SU-DHL-6 (cell line): Measurements from ENCODE around the gene COL27A1.

Source experiments
- H2AFZ ChIP-seq: fragments of 200-600 bp; sonication (generic); 2 replicates; pipeline ENCODE4 v1.6.1; 2014; ENCODE audit warnings: low read depth, mild to moderate bottlenecking, moderate library complexity, mixed read lengths, antibody characterized with exemption, low read length; ENCODE audit not compliant: severe bottlenecking
- H3F3A ChIP-seq: fragments of 200-600 bp; shearing (Covaris generic); 2 replicates; pipeline ENCODE4 v1.6.0; 2016; ENCODE audit warnings: antibody characterized with exemption, mild to moderate bottlenecking; ENCODE audit not compliant: insufficient read depth
- H3K27ac ChIP-seq: fragments of 200-600 bp; sonication (generic); 2 replicates; pipeline ENCODE4 v1.5.1; 2016; ENCODE audit warnings: low read depth, mild to moderate bottlenecking, low read length, moderate library complexity, mixed read lengths
- H3K27me3 ChIP-seq: fragments of 200-600 bp; sonication (generic), shearing (Covaris generic); 2 replicates; pipeline ENCODE4 v1.6.0; 2014; ENCODE audit warnings: mild to moderate bottlenecking, low read length
- H3K36me3 ChIP-seq: fragments of 200-600 bp; sonication (generic); 2 replicates; pipeline ENCODE4 v1.6.1; 2014; ENCODE audit warnings: mild to moderate bottlenecking, low read length, mixed read lengths
- H3K4me2 ChIP-seq: fragments of 300-600, 200-600 bp; shearing (Covaris generic), sonication (generic); 2 replicates; pipeline ENCODE4 v1.6.0; 2014; ENCODE audit warnings: low read length, low read depth, mild to moderate bottlenecking; ENCODE audit not compliant: poor library complexity, severe bottlenecking
- H3K4me3 ChIP-seq: fragments of 200-600 bp; sonication (generic); 2 replicates; pipeline ENCODE4 v1.5.1; 2014; ENCODE audit warnings: antibody characterized with exemption, low read length, mild to moderate bottlenecking, mixed read lengths; ENCODE audit not compliant: insufficient read depth, poor library complexity, severe bottlenecking
- H3K79me2 ChIP-seq: fragments of 200-600 bp; sonication (generic); 2 replicates; pipeline ENCODE4 v1.6.1; 2014; ENCODE audit warnings: mild to moderate bottlenecking, low read length, moderate library complexity; ENCODE audit not compliant: insufficient read depth
- H3K9ac ChIP-seq: fragments of 200-600 bp; sonication (generic); 2 replicates; pipeline ENCODE4 v1.7.0; 2014; ENCODE audit warnings: mild to moderate bottlenecking, low read length
- H3K9me2 ChIP-seq: fragments of 200-600 bp; sonication (generic); replicated peaks from 2 replicates; pipeline ENCODE4 v1.6.1; 2014; ENCODE audit warnings: low read length; ENCODE audit not compliant: insufficient read depth
- H3K9me3 ChIP-seq: fragments of 200-600 bp; sonication (generic); 2 replicates; pipeline ENCODE4 v1.6.1; 2014; ENCODE audit warnings: low read length, mixed read lengths; ENCODE audit not compliant: insufficient read depth
- H4K20me1 ChIP-seq: fragments of 200-600 bp; sonication (generic); 2 replicates; pipeline ENCODE4 v1.6.1; 2014; ENCODE audit warnings: low read depth, mild to moderate bottlenecking, antibody characterized with exemption, low read length, moderate library complexity, mixed read lengths
- CTCF ChIP-seq: fragments of 200-600 bp; sonication (generic); IDR thresholded peaks from one replicate; pipeline ENCODE4 v1.5.1; 2017; ENCODE audit warnings: antibody characterized with exemption, mild to moderate bottlenecking, low read length, moderate library complexity; ENCODE audit not compliant: insufficient read depth, poor library complexity, severe bottlenecking
- EZH2phosphoT487 ChIP-seq: fragments of 200-600 bp; sonication (generic), shearing (Covaris generic); conservative IDR thresholded peaks from 2 replicates; pipeline ENCODE4 v1.6.1; 2018; ENCODE audit warnings: mild to moderate bottlenecking, antibody characterized with exemption, low read length, moderate library complexity, mixed read lengths

The COL27A1 gene

GRCh38 chr9:114289106-114289505 lies 133.8 kb downstream of the COL27A1 start:
- no peaks in the 10 kb centered on the region for H3F3A ChIP-seq
- H3K4me3 ChIP-seq: no peak overlapping the region
- H3K9ac ChIP-seq: no peak overlapping the region
- H3K79me2 ChIP-seq: no peaks in the 10 kb centered on the region
- H3K9me2 ChIP-seq: no peaks in the 10 kb centered on the region
- H3K4me2 ChIP-seq: no peak overlapping the region
- no peak overlapping the region for H2AFZ ChIP-seq
- no peaks in the 10 kb centered on the region for H4K20me1 ChIP-seq
- no peak overlapping the region for H3K27ac ChIP-seq
- no peaks in the 10 kb centered on the region for H3K27me3 ChIP-seq
- TF ChIP-seq EZH2phosphoT487 (no peak), CTCF (no peak)
- no peaks in the 10 kb centered on the region for H3K36me3 ChIP-seq
- no peaks in the 10 kb centered on the region for H3K9me3 ChIP-seq

DNA sequence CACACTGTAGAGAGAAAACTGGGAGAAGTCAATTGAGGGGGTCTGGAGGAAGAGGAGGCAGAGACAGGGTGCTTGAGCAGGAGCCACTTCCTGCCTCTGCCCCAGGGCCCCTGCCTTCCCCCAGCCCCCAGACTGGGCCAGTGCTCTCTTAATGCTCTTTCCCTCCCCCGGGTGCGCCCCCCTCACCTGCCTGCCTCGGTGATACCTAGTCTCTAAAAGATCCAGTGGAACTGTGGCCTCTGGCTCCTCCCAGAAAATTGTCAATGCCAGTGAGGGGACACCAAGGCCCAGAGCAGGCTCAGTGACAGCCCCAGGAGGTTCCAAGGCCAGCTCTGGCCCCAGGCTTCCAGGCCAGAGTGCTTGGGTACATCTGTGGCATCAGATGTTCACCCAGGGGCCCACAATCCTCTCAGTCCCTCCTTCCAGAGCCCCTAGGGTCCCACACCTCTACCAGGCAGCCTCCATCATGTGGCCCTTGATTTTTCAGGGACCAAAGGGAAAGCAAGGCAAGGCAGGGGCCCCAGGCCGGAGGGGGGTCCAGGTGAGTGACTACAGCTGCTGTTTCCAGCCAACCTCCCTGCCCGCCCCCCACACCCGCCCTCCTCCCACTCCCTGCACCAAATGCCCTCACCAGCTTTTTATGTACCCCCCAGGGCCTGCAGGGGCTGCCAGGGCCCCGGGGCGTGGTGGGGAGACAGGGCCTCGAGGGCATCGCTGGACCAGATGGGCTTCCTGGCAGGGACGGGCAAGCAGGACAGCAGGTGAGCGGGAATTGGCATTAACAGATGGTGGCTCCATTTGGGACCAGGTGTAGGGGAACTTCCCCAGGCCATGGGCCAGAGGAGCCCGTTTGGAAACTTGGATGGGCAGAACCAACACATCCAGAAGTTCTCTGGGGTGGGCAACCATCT lies 134.5 kb downstream of the COL27A1 start:
- Histone ChIP-seq H3K9me2 (no peaks in the 10 kb centered on the region), H3F3A (no peaks in the 10 kb centered on the region), H3K9ac (no peak overlapping the region), H3K4me3 (no peak overlapping the region), H3K36me3 (no peaks in the 10 kb centered on the region), H3K9me3 (peaks cover 6% of the 10 kb centered on the region; the same call in 1 of the 2 replicates), H2AFZ (no peak overlapping the region), H4K20me1 (no peaks in the 10 kb centered on the region), H3K4me2 (no peak overlapping the region), H3K27ac (no peak overlapping the region), H3K27me3 (no peaks in the 10 kb centered on the region), H3K79me2 (no peaks in the 10 kb centered on the region)
- TF ChIP-seq EZH2phosphoT487: no peak
- TF ChIP-seq CTCF: no peak

DNA sequence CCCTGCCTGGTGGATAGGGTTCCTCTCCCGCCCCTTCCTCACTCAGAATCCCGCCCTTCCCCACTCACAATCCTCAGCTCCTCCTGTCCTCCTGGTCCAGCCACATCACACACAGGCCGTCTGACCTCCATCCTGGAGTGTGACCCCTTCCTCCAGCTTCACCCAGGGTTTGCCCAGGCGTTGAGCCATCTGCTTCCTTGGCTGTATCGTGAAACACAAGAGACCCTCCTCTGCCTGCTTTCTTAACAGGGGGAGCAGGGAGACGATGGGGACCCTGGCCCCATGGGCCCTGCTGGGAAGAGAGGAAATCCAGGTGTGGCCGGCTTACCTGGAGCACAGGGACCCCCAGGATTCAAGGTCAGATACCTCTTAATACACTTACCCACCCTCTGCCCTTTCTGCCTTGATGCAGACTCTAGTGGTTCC lies 135.2 kb downstream of the COL27A1 start:
- Histone ChIP-seq H3K36me3 (no peaks in the 10 kb centered on the region), H3K9me2 (no peaks in the 10 kb centered on the region), H3K4me3 (no peak overlapping the region), H3K9ac (no peak overlapping the region), H4K20me1 (no peaks in the 10 kb centered on the region), H3K27me3 (no peaks in the 10 kb centered on the region), H3K79me2 (no peaks in the 10 kb centered on the region), H3K9me3 (peaks cover 9% of the 10 kb centered on the region; the same call in 1 of the 2 replicates), H3K4me2 (no peak overlapping the region), H3K27ac (no peak overlapping the region), H3F3A (no peaks in the 10 kb centered on the region), H2AFZ (no peak overlapping the region)
- TF ChIP-seq EZH2phosphoT487 (no peak), CTCF (no peak)
